Measurements from ENCODE around the gene RTP1.

Gene RTP1

DNA sequence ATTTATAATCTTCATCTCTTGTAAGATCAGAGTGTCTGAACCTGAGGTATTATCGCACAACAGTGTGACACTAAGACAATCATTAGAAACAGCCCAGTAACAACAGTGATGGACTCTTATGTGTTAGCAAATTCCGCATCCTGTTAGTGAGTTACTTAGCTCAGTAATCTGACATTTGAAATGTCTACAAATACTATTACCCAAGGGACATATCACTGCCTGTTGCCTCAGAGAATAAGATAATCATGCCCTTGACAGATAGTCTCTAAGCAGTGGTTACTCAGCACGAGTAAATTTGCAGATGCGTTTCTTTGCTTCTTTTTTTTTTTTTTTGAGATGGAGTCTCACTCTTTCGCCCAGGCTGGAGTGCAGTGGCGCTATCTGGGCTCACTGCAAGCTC lies 13.4 kb upstream of the RTP1 start:
- CTCF ChIA-PET, result no interaction called here
- DNase-seq (ENCODE audit: extremely low spot score), result no peak
- TF ChIP-seq ARNT (IDR thresholded peaks at IDR 0.05) (no peak), CTBP1 (IDR thresholded peaks at IDR 0.05; ENCODE audit: borderline replicate concordance) (no peak), FOXM1 (IDR thresholded peaks at IDR 0.05; ENCODE audit: borderline replicate concordance) (no peak), ZNF384 (IDR thresholded peaks at IDR 0.05) (no peak), L3MBTL2 (conservative IDR thresholded peaks at IDR 0.05) (no peak), HDGF (IDR thresholded peaks at IDR 0.05; ENCODE audit: borderline replicate concordance) (no peak), BHLHE40 (IDR thresholded peaks at IDR 0.05; ENCODE audit: borderline replicate concordance) (no peak), SP1 (IDR thresholded peaks at IDR 0.05) (no peak), TARDBP (IDR thresholded peaks at IDR 0.05) (no peak), SUZ12 (IDR thresholded peaks at IDR 0.05) (no peak), FOXA1 (IDR thresholded peaks at IDR 0.05) (no peak), LEF1 (IDR thresholded peaks at IDR 0.05; ENCODE audit: borderline replicate concordance) (no peak), FOXK2 (IDR thresholded peaks at IDR 0.05) (no peak), ELF4 (IDR thresholded peaks at IDR 0.05) (no peak), NFRKB (IDR thresholded peaks at IDR 0.05) (no peak)
- TF ChIP-seq, protein P1, sequence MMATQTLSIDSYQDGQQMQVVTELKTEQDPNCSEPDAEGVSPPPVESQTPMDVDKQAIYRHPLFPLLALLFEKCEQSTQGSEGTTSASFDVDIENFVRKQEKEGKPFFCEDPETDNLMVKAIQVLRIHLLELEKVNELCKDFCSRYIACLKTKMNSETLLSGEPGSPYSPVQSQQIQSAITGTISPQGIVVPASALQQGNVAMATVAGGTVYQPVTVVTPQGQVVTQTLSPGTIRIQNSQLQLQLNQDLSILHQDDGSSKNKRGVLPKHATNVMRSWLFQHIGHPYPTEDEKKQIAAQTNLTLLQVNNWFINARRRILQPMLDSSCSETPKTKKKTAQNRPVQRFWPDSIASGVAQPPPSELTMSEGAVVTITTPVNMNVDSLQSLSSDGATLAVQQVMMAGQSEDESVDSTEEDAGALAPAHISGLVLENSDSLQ (IDR thresholded peaks at IDR 0.05), result no peak
- POLR2A ChIA-PET, result no interaction called here

DNA sequence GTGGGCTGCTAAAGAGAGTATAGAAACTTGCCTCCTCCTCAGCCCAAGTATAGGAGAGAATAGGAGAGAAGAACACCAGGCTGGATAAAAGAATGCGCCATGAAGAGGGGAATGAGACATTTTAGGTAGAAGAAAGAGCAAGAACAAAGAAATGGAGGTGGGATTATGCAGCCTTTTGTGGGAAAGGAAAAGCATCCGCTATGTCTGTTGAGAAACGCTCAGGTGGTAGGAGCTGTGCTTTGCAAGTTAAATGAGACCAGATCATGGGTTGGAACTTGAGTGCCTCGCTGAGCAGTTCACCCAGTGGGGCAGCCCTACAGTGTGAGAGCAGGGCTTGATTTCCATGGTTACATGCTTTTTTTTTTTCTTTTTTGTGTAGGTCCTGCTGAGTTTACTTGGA lies 11.5 kb upstream of the RTP1 start:
- CTCF ChIA-PET, result no interaction called here
- POLR2A ChIA-PET, result no interaction called here
- TF ChIP-seq LEF1 (IDR thresholded peaks at IDR 0.05; ENCODE audit: borderline replicate concordance) (no peak), TARDBP (IDR thresholded peaks at IDR 0.05) (no peak), FOXK2 (IDR thresholded peaks at IDR 0.05) (no peak), FOXA1 (IDR thresholded peaks at IDR 0.05) (no peak), ZNF384 (IDR thresholded peaks at IDR 0.05) (no peak), ARNT (IDR thresholded peaks at IDR 0.05) (no peak), L3MBTL2 (conservative IDR thresholded peaks at IDR 0.05) (no peak), FOXM1 (IDR thresholded peaks at IDR 0.05; ENCODE audit: borderline replicate concordance) (no peak), HDGF (IDR thresholded peaks at IDR 0.05; ENCODE audit: borderline replicate concordance) (no peak), SP1 (IDR thresholded peaks at IDR 0.05) (no peak), NFRKB (IDR thresholded peaks at IDR 0.05) (no peak), SUZ12 (IDR thresholded peaks at IDR 0.05) (no peak), CTBP1 (IDR thresholded peaks at IDR 0.05; ENCODE audit: borderline replicate concordance) (no peak)
- TF ChIP-seq, protein P1 (IDR thresholded peaks at IDR 0.05), result no peak
- no peak for DNase-seq (ENCODE audit: extremely low spot score)

DNA sequence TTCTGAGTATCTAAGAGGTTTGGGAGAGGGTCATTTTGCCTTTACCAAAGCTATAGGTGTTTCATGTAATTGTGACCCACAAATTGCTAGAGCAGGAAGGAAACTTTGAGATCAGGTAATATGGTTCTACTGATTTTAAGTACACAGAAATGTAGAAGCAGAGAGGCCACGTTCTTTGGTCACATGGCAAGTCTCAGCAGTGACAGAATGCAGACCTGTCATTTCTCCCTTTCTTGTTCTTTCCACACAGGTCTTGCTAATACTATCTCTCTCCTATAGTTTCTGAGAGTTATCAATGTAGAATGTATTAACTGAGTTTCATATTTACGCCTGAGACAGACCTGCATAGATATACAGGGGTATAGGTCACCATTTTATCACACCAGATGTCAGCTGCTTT lies 10.9 kb upstream of the RTP1 start:
- ChIA-PET POLR2A (no interaction called here), CTCF (no interaction called here)

DNA sequence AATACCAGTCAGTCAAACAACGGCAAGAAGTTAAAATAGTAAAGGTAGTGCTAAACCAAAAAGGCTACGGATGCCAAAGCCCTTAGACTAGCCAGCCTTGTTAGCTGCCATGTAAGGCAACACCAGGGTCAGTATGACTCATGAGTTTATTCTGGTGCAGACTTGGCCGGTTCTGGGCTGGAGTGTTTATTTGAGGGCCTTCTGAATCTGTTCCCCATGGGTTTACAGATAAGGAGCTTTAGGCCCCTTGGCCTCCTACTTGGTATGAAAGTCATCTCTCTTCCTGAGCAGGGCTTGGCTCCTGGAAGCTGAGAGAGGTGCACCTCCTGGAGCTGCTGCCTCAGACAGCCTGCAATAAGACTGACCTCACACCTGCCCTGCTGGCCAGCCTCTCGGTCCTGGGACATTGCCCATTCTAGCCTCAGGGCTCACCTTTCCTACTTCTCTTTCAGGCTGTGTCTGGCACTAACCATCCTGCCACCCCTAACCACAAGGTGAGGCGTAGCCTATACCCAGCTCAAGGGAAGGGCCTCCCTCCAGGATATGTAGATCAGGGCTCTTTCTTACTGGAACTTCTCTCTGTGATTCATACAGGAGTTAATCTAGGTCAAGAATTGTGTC lies 10.4 kb upstream of the RTP1 start:
- CTCF ChIA-PET, result no interaction called here
- POLR2A ChIA-PET, result no interaction called here
- DNase-seq (ENCODE audit: extremely low spot score), result no peak
- TF ChIP-seq ARNT (IDR thresholded peaks at IDR 0.05) (no peak), FOXA1 (IDR thresholded peaks at IDR 0.05) (no peak), LEF1 (IDR thresholded peaks at IDR 0.05; ENCODE audit: borderline replicate concordance) (no peak), BHLHE40 (IDR thresholded peaks at IDR 0.05; ENCODE audit: borderline replicate concordance) (no peak), FOXM1 (IDR thresholded peaks at IDR 0.05; ENCODE audit: borderline replicate concordance) (no peak), SUZ12 (IDR thresholded peaks at IDR 0.05) (no peak), FOXK2 (IDR thresholded peaks at IDR 0.05) (no peak), SP1 (IDR thresholded peaks at IDR 0.05) (no peak)

More for the DNA sequence above, 10.9 kb upstream of the RTP1 start:
- TF ChIP-seq ZNF384 (IDR thresholded peaks at IDR 0.05) (no peak), LEF1 (IDR thresholded peaks at IDR 0.05; ENCODE audit: borderline replicate concordance) (no peak), NFRKB (IDR thresholded peaks at IDR 0.05) (no peak)
- DNase-seq (ENCODE audit: extremely low spot score), result no peak

DNA sequence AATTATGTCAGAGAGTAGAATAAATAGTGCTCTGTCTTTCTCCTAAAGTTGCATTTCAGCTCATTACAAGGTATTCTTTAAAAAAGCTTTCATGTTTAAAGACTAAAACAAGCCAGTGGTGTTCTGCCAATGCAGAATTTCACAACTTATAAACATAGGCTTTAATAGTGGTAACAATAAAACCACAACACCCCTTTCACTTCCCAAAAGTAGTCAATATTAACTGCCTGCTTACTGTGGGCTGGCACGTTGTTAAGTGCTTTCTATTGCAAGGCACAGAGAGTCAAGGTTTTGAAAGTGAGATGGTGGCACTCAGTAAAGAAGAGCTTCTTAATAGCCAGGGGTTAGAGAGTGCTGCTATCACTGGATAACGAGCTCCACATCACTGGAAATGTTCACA lies 8.4 kb upstream of the RTP1 start:
- POLR2A ChIA-PET, result no interaction called here
- DNase-seq (ENCODE audit: extremely low spot score), result no peak
- no peak for TF ChIP-seq BHLHE40 (IDR thresholded peaks at IDR 0.05; ENCODE audit: borderline replicate concordance)
- TF ChIP-seq ZNF384 (IDR thresholded peaks at IDR 0.05), result no peak
- TF ChIP-seq FOXM1 (IDR thresholded peaks at IDR 0.05; ENCODE audit: borderline replicate concordance), result no peak
- TF ChIP-seq TARDBP (IDR thresholded peaks at IDR 0.05), result no peak
- TF ChIP-seq, protein P1 (IDR thresholded peaks at IDR 0.05), result no peak
- TF ChIP-seq ELF4 (IDR thresholded peaks at IDR 0.05), result no peak
- no peak for TF ChIP-seq NFRKB (IDR thresholded peaks at IDR 0.05)
- TF ChIP-seq ARNT (IDR thresholded peaks at IDR 0.05), result no peak
- no peak for TF ChIP-seq SP1 (IDR thresholded peaks at IDR 0.05)
- no peak for TF ChIP-seq LEF1 (IDR thresholded peaks at IDR 0.05; ENCODE audit: borderline replicate concordance)
- no peak for TF ChIP-seq FOXA1 (IDR thresholded peaks at IDR 0.05)
- CTCF ChIA-PET, result no interaction called here

DNA sequence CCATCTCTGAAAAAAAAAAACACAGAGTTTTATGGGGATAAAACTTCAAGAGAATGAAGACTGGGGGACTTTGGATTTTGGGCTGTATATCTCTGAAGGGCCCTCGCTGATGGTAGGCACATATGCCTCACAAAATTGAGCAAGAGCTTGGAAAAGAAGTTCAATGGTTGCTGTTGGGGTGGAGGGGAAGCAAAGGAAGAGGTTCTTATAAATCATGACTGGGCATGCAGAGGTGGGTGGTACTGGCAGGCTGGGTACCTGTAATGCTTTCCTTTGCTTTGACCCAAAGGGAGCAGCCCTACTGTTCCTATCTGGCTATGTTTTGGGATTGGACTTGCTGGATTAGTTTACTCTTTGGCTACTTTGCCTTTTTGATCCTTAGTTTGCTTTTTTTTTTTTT lies 6.0 kb upstream of the RTP1 start:
- no peak for DNase-seq (ENCODE audit: extremely low spot score)
- TF ChIP-seq ZNF384 (IDR thresholded peaks at IDR 0.05) (no peak), BHLHE40 (IDR thresholded peaks at IDR 0.05; ENCODE audit: borderline replicate concordance) (no peak), FOXK2 (IDR thresholded peaks at IDR 0.05) (no peak), CTBP1 (IDR thresholded peaks at IDR 0.05; ENCODE audit: borderline replicate concordance) (no peak), L3MBTL2 (conservative IDR thresholded peaks at IDR 0.05) (no peak), FOXM1 (IDR thresholded peaks at IDR 0.05; ENCODE audit: borderline replicate concordance) (no peak), FOXA1 (IDR thresholded peaks at IDR 0.05) (no peak)
- ChIA-PET CTCF (no interaction called here), POLR2A (no interaction called here)

All from HEK293T (cell line).